Mucosa of descending colon (tissue), 3 donors: ENCODE data around the gene DNAI2. TPM values are rescaled to one million over a fixed set of nuclear protein-coding genes. Genes with fewer than 3 reads are reported as not detected.

Experiments
- ATAC-seq: fragments of 200-7000 bp; cut with Tn5 transposase; one replicate; pipeline ENCODE4 v1.9.1; 2020; ENCODE audit warnings: mild to moderate bottlenecking, moderate library complexity
- DNase-seq, 3 donors: peaks; one replicate each; pipeline ENCODE4 v3.0.0-alpha.2; 2020
- H3K36me3 ChIP-seq: fragments of 200-600 bp; one replicate; pipeline ENCODE4 v1.8.0; 2021; ENCODE audit warnings: low read depth, mild to moderate bottlenecking
- H3K4me1 ChIP-seq: fragments of 200-600 bp; one replicate; pipeline ENCODE4 v1.8.0; 2021; ENCODE audit warnings: low read depth, mild to moderate bottlenecking
- H3K4me3 ChIP-seq: fragments of 200-600 bp; one replicate; pipeline ENCODE4 v1.8.0; 2021; ENCODE audit warnings: mild to moderate bottlenecking
- H3K9me3 ChIP-seq: fragments of 200-600 bp; one replicate; pipeline ENCODE4 v1.8.0; 2021; ENCODE audit warnings: mild to moderate bottlenecking
- CTCF ChIP-seq: fragments of 200-600 bp; IDR thresholded peaks from one replicate; pipeline ENCODE4 v1.8.0; 2022; ENCODE audit warnings: antibody characterized with exemption, mild to moderate bottlenecking
- intact Hi-C, 2 donors: fragments of 100-400 bp; cut with DNase I in 1 of 2; cut with micrococcal nuclease in 1 of 2; formaldehyde crosslinking; loops; one replicate each; pipeline versions ENCODE4 v1.11.0 to v1.11.1; 2022; cut with DNase I, micrococcal nuclease
- total RNA-seq, 3 donors: library from RNA; stranded (reverse); fragmentation: NEBNext Ultra II Directional in 2 of 3; extraction: Animal tissue kit (Norgen Biotek cat#: 25700) in 2 of 3; gene quantifications; one replicate each; pipeline versions ENCODE4 v1.2.1 to v1.2.4, GENCODE V29; 2021 to 2023
- donor health status: DM: no; HTN: no; CAD: no; lungs with moderate emphysema.
- donor health status: DM: no; HTN: no; CAD: no.
- donor health status: DM: no; HTN: yes; CAD: no.

DNAI2 gene
- total RNA-seq, 3 donors from 2014 or later: not detected

- H3K36me3 ChIP-seq: no peaks in the 10 kb centered on the region
- no peaks in the 10 kb centered on the region for H3K9me3 ChIP-seq
- peak; percentile 67 for ATAC-seq
- no peak for TF ChIP-seq CTCF
- H3K4me3 ChIP-seq: no peak overlapping the region
- H3K4me1 ChIP-seq: no peaks in the 10 kb centered on the region
- DNase-seq: no peak
- intact Hi-C loops: no loop called here
These were observed 8.7 kb downstream of the DNAI2 start for GRCh38 chr17:74282587-74283370.

- intact Hi-C loops: no loop called here
- Histone ChIP-seq H3K4me3 (no peak overlapping the region), H3K36me3 (no peaks in the 10 kb centered on the region), H3K4me1 (no peaks in the 10 kb centered on the region), H3K9me3 (no peaks in the 10 kb centered on the region)
- no peak for DNase-seq
- no peak for ATAC-seq
- TF ChIP-seq CTCF: no peak
These were observed 9.3 kb downstream of the DNAI2 start for GRCh38 chr17:74283371-74283673.

- H3K9me3 ChIP-seq: no peaks in the 10 kb centered on the region
- H3K36me3 ChIP-seq: no peaks in the 10 kb centered on the region
- DNase-seq (no peak), ATAC-seq (no peak)
- intact Hi-C loops: no loop called here
- no peak for TF ChIP-seq CTCF
- no peaks in the 10 kb centered on the region for H3K4me1 ChIP-seq
- no peak overlapping the region for H3K4me3 ChIP-seq
These were observed 13.1 kb downstream of the DNAI2 start for GRCh38 chr17:74287031-74287602.

GRCh38 chr17:74288785-74289184, 14.8 kb downstream of the DNAI2 start:
- intact Hi-C loops: no loop called here
- H3K4me1 ChIP-seq: no peaks in the 10 kb centered on the region
- DNase-seq (no peak), ATAC-seq (no peak)
- no peaks in the 10 kb centered on the region for H3K9me3 ChIP-seq
- no peak overlapping the region for H3K4me3 ChIP-seq
- no peaks in the 10 kb centered on the region for H3K36me3 ChIP-seq
- no peak for TF ChIP-seq CTCF

- no peaks in the 10 kb centered on the region for H3K4me1 ChIP-seq
- H3K36me3 ChIP-seq: no peaks in the 10 kb centered on the region
- H3K4me3 ChIP-seq: no peak overlapping the region
- intact Hi-C loops: no loop called here
- DNase-seq (no peak), ATAC-seq (no peak)
- no peak for TF ChIP-seq CTCF
- H3K9me3 ChIP-seq: no peaks in the 10 kb centered on the region
These were observed 15.7 kb downstream of the DNAI2 start for GRCh38 chr17:74289688-74290087.
